Body of pancreas (tissue), 4 donors: ENCODE results near the gene LETM1.

Experiments
- POLR2A ChIP-seq, 3 donors: fragments of 450-650 bp; IDR thresholded peaks; one replicate each; pipeline ENCODE4 v1.6.1; 2016; ENCODE audit warnings: antibody characterized with exemption in 3 of 3, mild to moderate bottlenecking in 2 of 3
- TF ChIP-seq, protein P1 (sequence below), 7 experiments: fragments of 450-650 bp in 4 of 7; fragments of 200-600 bp in 3 of 7; sonication (generic) in 3 of 7; IDR thresholded peaks; one replicate each; pipeline ENCODE4 v1.5.1; 2016 to 2019; ENCODE audit warnings: antibody characterized with exemption in 7 of 7

DNA sequence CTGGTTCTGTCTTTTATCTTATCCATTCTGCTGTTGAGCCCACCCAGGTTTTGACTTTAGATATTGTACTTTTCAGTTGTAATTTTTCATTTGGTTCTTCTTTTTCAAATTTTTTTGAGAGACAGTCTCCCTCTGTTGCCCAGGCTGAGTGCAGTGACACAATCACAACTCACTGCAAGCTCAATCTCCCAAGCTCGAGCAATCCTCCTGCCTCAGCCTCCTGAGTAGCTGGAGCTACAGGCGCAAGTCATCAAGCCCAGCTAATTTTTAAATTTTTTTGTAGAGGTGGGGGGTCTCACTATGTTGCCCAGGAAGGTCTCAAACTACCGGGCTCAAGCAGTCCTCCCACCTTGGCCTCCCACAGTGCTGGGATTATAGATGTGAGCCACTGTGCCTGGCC is 25.7 kb downstream of the LETM1 start:
- TF ChIP-seq, protein P1, sequence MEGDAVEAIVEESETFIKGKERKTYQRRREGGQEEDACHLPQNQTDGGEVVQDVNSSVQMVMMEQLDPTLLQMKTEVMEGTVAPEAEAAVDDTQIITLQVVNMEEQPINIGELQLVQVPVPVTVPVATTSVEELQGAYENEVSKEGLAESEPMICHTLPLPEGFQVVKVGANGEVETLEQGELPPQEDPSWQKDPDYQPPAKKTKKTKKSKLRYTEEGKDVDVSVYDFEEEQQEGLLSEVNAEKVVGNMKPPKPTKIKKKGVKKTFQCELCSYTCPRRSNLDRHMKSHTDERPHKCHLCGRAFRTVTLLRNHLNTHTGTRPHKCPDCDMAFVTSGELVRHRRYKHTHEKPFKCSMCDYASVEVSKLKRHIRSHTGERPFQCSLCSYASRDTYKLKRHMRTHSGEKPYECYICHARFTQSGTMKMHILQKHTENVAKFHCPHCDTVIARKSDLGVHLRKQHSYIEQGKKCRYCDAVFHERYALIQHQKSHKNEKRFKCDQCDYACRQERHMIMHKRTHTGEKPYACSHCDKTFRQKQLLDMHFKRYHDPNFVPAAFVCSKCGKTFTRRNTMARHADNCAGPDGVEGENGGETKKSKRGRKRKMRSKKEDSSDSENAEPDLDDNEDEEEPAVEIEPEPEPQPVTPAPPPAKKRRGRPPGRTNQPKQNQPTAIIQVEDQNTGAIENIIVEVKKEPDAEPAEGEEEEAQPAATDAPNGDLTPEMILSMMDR (IDR thresholded peaks at IDR 0.05), result no peak
- no peak for TF ChIP-seq POLR2A (IDR thresholded peaks at IDR 0.05)
